IMR-90 (cell line): ENCODE results near the gene TUBGCP3. TPM values are rescaled to one million over a fixed set of nuclear protein-coding genes. Genes with fewer than 3 reads are reported as not detected.
"Not testable (repeated sequence)": the region's sequence is repeated elsewhere in the genome, so short reads cannot be mapped to it uniquely, and the experiment has no call there.

Experiments used
- ATAC-seq: fragments of 200-7000 bp; cut with Tn5 transposase; 2 replicates; pipeline ENCODE4 v1.9.1; 2020; ENCODE audit warnings: low read depth, mild to moderate bottlenecking, moderate library complexity
- BruUV-seq: library from RNA; stranded (reverse); fragments of 400-500 nt; replicated peaks from 2 replicates; lab custom pipeline; 2021; lab: Mats Ljungman, UMichigan
- CTCF ChIA-PET: fragments of 300-600 bp; formaldehyde crosslinking; extraction: SDS; loops from one replicate; lab custom pipeline; 2021; ENCODE audit warnings: antibody characterized with exemption; lab: Yijun Ruan, JAX
- POLR2A ChIA-PET: fragments of 300-600 bp; sonication (Branson Sonifier 250); formaldehyde crosslinking; loops from one replicate; lab custom pipeline; 2022; ENCODE audit warnings: antibody characterized with exemption; ENCODE audit not compliant: unreplicated experiment; lab: Charles Lee
- DNase-seq: peaks from one replicate; pipeline ENCODE4 v3.0.0; 2013
- H2AFZ ChIP-seq: replicated peaks from 2 replicates; pipeline ENCODE3; 2013; ENCODE audit warnings: low read length, mild to moderate bottlenecking; ENCODE audit not compliant: poor library complexity
- H2AK5ac ChIP-seq: 2 replicates; pipeline ENCODE4 v1.6.1; 2013; ENCODE audit warnings: low read depth, low read length, inconsistent platforms
- H2AK9ac ChIP-seq: replicated peaks from 2 replicates; pipeline ENCODE3; 2013; ENCODE audit warnings: mild to moderate bottlenecking, low read depth, low read length, moderate library complexity; ENCODE audit not compliant: poor library complexity
- H2BK120ac ChIP-seq: 2 replicates; pipeline ENCODE4 v1.6.1; 2013; ENCODE audit warnings: low read depth, low read length, inconsistent platforms
- H2BK15ac ChIP-seq: 3 replicates; pipeline ENCODE4 v1.6.1; 2013; ENCODE audit warnings: low read depth, low read length, inconsistent platforms
- H2BK20ac ChIP-seq: 2 replicates; pipeline ENCODE4 v1.6.1; 2013; ENCODE audit warnings: low read depth, mild to moderate bottlenecking, inconsistent platforms, low read length, moderate library complexity
- H2BK5ac ChIP-seq: 2 replicates; pipeline ENCODE4 v1.6.1; 2013; ENCODE audit warnings: mild to moderate bottlenecking, low read depth, low read length, inconsistent platforms; ENCODE audit not compliant: poor library complexity, severe bottlenecking
- H3K14ac ChIP-seq: replicated peaks from 2 replicates; pipeline ENCODE4 v1.6.1; 2013; ENCODE audit warnings: low read depth, low read length, inconsistent platforms
- H3K18ac ChIP-seq: 2 replicates; pipeline ENCODE4 v1.6.1; 2013; ENCODE audit warnings: low read depth, low read length, control low read depth
- H3K23ac ChIP-seq: 2 replicates; pipeline ENCODE4 v1.6.1; 2013; ENCODE audit warnings: low read depth, low read length, inconsistent platforms
- H3K27ac ChIP-seq: 2 replicates; pipeline ENCODE4 v1.5.1; 2013; ENCODE audit warnings: mild to moderate bottlenecking, control low read depth, low read length; ENCODE audit not compliant: insufficient read depth
- H3K27me3 ChIP-seq: 2 replicates; pipeline ENCODE4 v1.6.1; 2013; ENCODE audit warnings: low read length; ENCODE audit not compliant: control insufficient read depth, insufficient read depth
- H3K36me3 ChIP-seq: 2 replicates; pipeline ENCODE4 v1.6.1; 2013; ENCODE audit warnings: low read length, mixed read lengths; ENCODE audit not compliant: control insufficient read depth, insufficient read depth
- H3K4ac ChIP-seq: 2 replicates; pipeline ENCODE4 v1.6.1; 2013; ENCODE audit warnings: low read depth, low read length, inconsistent platforms
- H3K4me1 ChIP-seq: 2 replicates; pipeline ENCODE4 v1.6.1; 2013; ENCODE audit warnings: low read length, mixed read lengths; ENCODE audit not compliant: control insufficient read depth, insufficient read depth
- H3K4me2 ChIP-seq: 2 replicates; pipeline ENCODE4 v1.6.1; 2013; ENCODE audit warnings: low read depth, mild to moderate bottlenecking, control low read depth, low read length, moderate library complexity
- H3K4me3 ChIP-seq: 2 replicates; pipeline ENCODE4 v1.5.1; 2013; ENCODE audit warnings: low read depth, mild to moderate bottlenecking, control low read depth, low read length, moderate library complexity; ENCODE audit not compliant: insufficient read depth
- H3K56ac ChIP-seq: 2 replicates; pipeline ENCODE4 v1.6.1; 2013; ENCODE audit warnings: low read length, inconsistent platforms; ENCODE audit not compliant: insufficient read depth; ENCODE audit errors: extremely low read depth
- H3K79me1 ChIP-seq, 2 experiments: 2 replicates each; pipeline ENCODE4 v1.6.1; 2013; ENCODE audit warnings: low read length in 2 of 2, inconsistent platforms in 1 of 2, low read depth in 1 of 2
- H3K9ac ChIP-seq: 2 replicates; pipeline ENCODE4 v1.6.1; 2013; ENCODE audit warnings: low read depth, low read length, control low read depth
- H3K9me1 ChIP-seq: 2 replicates; pipeline ENCODE4 v1.6.1; 2013; ENCODE audit warnings: low read length, inconsistent platforms; ENCODE audit not compliant: insufficient read depth
- H3K9me3 ChIP-seq: 2 replicates; pipeline ENCODE4 v1.6.1; 2013; ENCODE audit warnings: low read length; ENCODE audit not compliant: control insufficient read depth, insufficient read depth
- H4K20me1 ChIP-seq: 2 replicates; pipeline ENCODE4 v1.6.1; 2013; ENCODE audit warnings: low read length, inconsistent platforms; ENCODE audit not compliant: insufficient read depth
- H4K5ac ChIP-seq: 2 replicates; pipeline ENCODE4 v1.6.1; 2013; ENCODE audit warnings: mild to moderate bottlenecking, low read depth, low read length, control low read depth
- H4K8ac ChIP-seq, 2 experiments: 2 replicates each; pipeline ENCODE4 v1.6.1; 2013; ENCODE audit warnings: low read depth in 2 of 2, low read length in 2 of 2, control low read depth in 1 of 2, inconsistent platforms in 1 of 2
- H4K91ac ChIP-seq: 2 replicates; pipeline ENCODE4 v1.6.1; 2013; ENCODE audit warnings: low read depth, low read length, inconsistent platforms; ENCODE audit not compliant: insufficient read depth
- WGBS, 2 experiments: methylation state at CpG; one replicate each; pipeline versions ENCODE4 v1.1.5 to v1.1.7; 2013; ENCODE audit warnings: missing lambda C conversion rate in 2 of 2; ENCODE audit not compliant: insufficient read length in 1 of 2; ENCODE audit errors: extremely low coverage in 2 of 2; 5-methylcytosine and 5-hydroxymethylcytosine counted together
- dilution Hi-C: fragments of 300-500 bp; cut with HindIII; formaldehyde crosslinking; loops from one replicate; pipeline ENCODE4 v1.14.3; 2018; ENCODE audit warnings: low sequenced_read_pairs; ENCODE audit not compliant: unreplicated experiment
- in situ Hi-C: fragments of 300-500 bp; cut with MboI; formaldehyde crosslinking; loops from 3 replicates; pipeline ENCODE4 v1.14.3; 2019; ENCODE audit warnings: low sequenced_read_pairs, inconsistent platforms, mixed read lengths
- intact Hi-C: fragments of 100-400 bp; cut with micrococcal nuclease; formaldehyde crosslinking; loops from 2 replicates; pipeline ENCODE4 v1.10.0; 2022
- polyA plus RNA-seq, 3 experiments: library from polyadenylated mRNA; depleted of rRNA; stranded (reverse); fragments of >200 nt; gene quantifications; 2 replicates each; pipeline ENCODE4 v1.2.3, GENCODE V29; 2012; ENCODE audit warnings: low replicate concordance in 1 of 3
- total RNA-seq: library from RNA; depleted of rRNA; stranded (reverse); fragments of >200 nt; gene quantifications from 2 replicates; pipeline ENCODE4 v1.2.3, GENCODE V29; 2012

TUBGCP3 gene
- total and polyA plus RNA-seq, 2 of the 4 experiments (the other 2 are of a cell fraction), result 16.0 to 17.8 TPM

GRCh38 chr13:112488343-112489050, 99.5 kb downstream of the TUBGCP3 start:
- H3K4me2 ChIP-seq, H2AK5ac ChIP-seq, H4K91ac ChIP-seq, H4K5ac ChIP-seq, H2BK20ac ChIP-seq, H3K9me3 ChIP-seq, H3K4me1 ChIP-seq, dilution Hi-C loops, H3K14ac ChIP-seq, H2BK120ac ChIP-seq, in situ Hi-C loops, CTCF ChIA-PET, BruUV-seq, ATAC-seq, H3K27me3 ChIP-seq, H2BK15ac ChIP-seq, intact Hi-C loops, H3K4ac ChIP-seq, H3K9me1 ChIP-seq, H3K18ac ChIP-seq, H3K23ac ChIP-seq, H2AK9ac ChIP-seq, H2BK5ac ChIP-seq, H3K56ac ChIP-seq, DNase-seq, H3K79me1 ChIP-seq, H3K9ac ChIP-seq, H4K8ac ChIP-seq, H3K27ac ChIP-seq, POLR2A ChIA-PET, H4K20me1 ChIP-seq, H3K36me3 ChIP-seq, H3K4me3 ChIP-seq: not testable (repeated sequence)
- H2AFZ ChIP-seq, result peak overlapping the region; percentile 21
- 100% methylated on average over 5 of the region's 7 CpGs; no CpG with 5 or more reads in 1 of the 2 experiments for WGBS, 2 experiments
